Type B pancreatic cell (in vitro differentiated cells): ENCODE data around the gene ZSCAN4. TPM values are rescaled to one million over a fixed set of nuclear protein-coding genes. Genes with fewer than 3 reads are reported as not detected.

Experiments used
- DNase-seq: peaks from one replicate; pipeline ENCODE4 v3.0.0; 2021; ENCODE audit warnings: mixed read lengths; ENCODE audit not compliant: unreplicated experiment; ENCODE audit errors: extremely low spot score
- H3K27ac Mint-ChIP-seq: 2 replicates; pipeline ENCODE4 v1.8.0; 2021; ENCODE audit warnings: mild to moderate bottlenecking, mixed read lengths
- H3K27me3 Mint-ChIP-seq: 2 replicates; pipeline ENCODE4 v1.8.0; 2021; ENCODE audit warnings: mixed read lengths
- H3K36me3 Mint-ChIP-seq: 2 replicates; pipeline ENCODE4 v1.8.0; 2021; ENCODE audit warnings: mixed read lengths
- H3K4me1 Mint-ChIP-seq: one replicate; pipeline ENCODE4 v1.8.0; 2021; ENCODE audit warnings: mixed read lengths; ENCODE audit not compliant: unreplicated experiment
- H3K4me3 Mint-ChIP-seq: 2 replicates; pipeline ENCODE4 v1.8.0; 2021; ENCODE audit warnings: mild to moderate bottlenecking, mixed read lengths
- H3K9me3 Mint-ChIP-seq: 2 replicates; pipeline ENCODE4 v1.8.0; 2021; ENCODE audit warnings: mixed read lengths
- CTCF ChIP-seq: fragments of 200-600 bp; sonication (generic); conservative IDR thresholded peaks from 2 replicates; pipeline ENCODE4 v1.5.0; 2021; ENCODE audit warnings: antibody characterized with exemption, mild to moderate bottlenecking
- long read RNA-seq: library from polyadenylated mRNA; unstranded; transcript quantifications from one replicate; pipeline ENCODE4 v2.0.0, GENCODE V29; 2020
- total RNA-seq: library from RNA; stranded (reverse); gene quantifications from 2 replicates; pipeline ENCODE4 v1.2.1, GENCODE V29; 2021; ENCODE audit warnings: low replicate concordance

ZSCAN4 gene
- total RNA-seq, result not detected in 2 replicates
- long read RNA-seq, result 0 reads

- Mint-ChIP-seq H3K9me3 (no peaks in the 10 kb centered on the region), H3K36me3 (no peaks in the 10 kb centered on the region), H3K4me1 (peaks cover 4% of the 10 kb centered on the region), H3K4me3 (no peak within 1 kb of the TSS), H3K27me3 (peaks cover 19% of the 10 kb centered on the region), H3K27ac (no peak within 1 kb of the TSS)
- DNase-seq, result no peak
- TF ChIP-seq CTCF, result no peak
These were observed at the start of gene ZSCAN4 for GRCh38 chr19:57668635-57669034. TSS of gene ZSCAN4 (plus strand) at chr19:57668935. CDS start at chr19:57676146, 7,211 bp downstream.

GRCh38 chr19:57620673-57621348, 47.9 kb upstream of the ZSCAN4 start:
- Mint-ChIP-seq H3K4me3 (no peak overlapping the region), H3K9me3 (peaks cover 39% of the 10 kb centered on the region), H3K27ac (no peak overlapping the region), H3K36me3 (peaks cover 89% of the 10 kb centered on the region), H3K4me1 (no peaks in the 10 kb centered on the region), H3K27me3 (no peaks in the 10 kb centered on the region)
- DNase-seq, result no peak
- no peak for TF ChIP-seq CTCF

- no peak for TF ChIP-seq CTCF
- H3K9me3 Mint-ChIP-seq, result peaks cover 26% of the 10 kb centered on the region
- peaks cover 80% of the 10 kb centered on the region for H3K36me3 Mint-ChIP-seq
- H3K27me3 Mint-ChIP-seq, result no peaks in the 10 kb centered on the region
- peak overlapping the region; percentile 13 for H3K4me3 Mint-ChIP-seq
- no peak for DNase-seq
- no peaks in the 10 kb centered on the region for H3K4me1 Mint-ChIP-seq
- H3K27ac Mint-ChIP-seq, result no peak overlapping the region
These were observed 45.6 kb upstream of the ZSCAN4 start for GRCh38 chr19:57623091-57623490.

GRCh38 chr19:57632987-57633831, 35.5 kb upstream of the ZSCAN4 start, which contains the start of gene ZNF211:
TSS of gene ZNF211 (plus strand) at chr19:57633168. CDS start at chr19:57633347, 179 bp downstream.
- Mint-ChIP-seq H3K9me3 (peaks cover under 1% of the 10 kb centered on the region), H3K36me3 (peaks cover 65% of the 10 kb centered on the region), H3K4me1 (peaks cover 16% of the 10 kb centered on the region), H3K27me3 (no peaks in the 10 kb centered on the region), H3K27ac (peak within 1 kb of the TSS; percentile 76), H3K4me3 (peak within 1 kb of the TSS; percentile 93)
- TF ChIP-seq CTCF, result peak; percentile 16
- peak; percentile 89 for DNase-seq

GRCh38 chr19:57633832-57634131, 35.0 kb upstream of the ZSCAN4 start:
- Mint-ChIP-seq H3K27ac (peak overlapping the region; percentile 76), H3K27me3 (no peaks in the 10 kb centered on the region), H3K36me3 (peaks cover 66% of the 10 kb centered on the region)

More at GRCh38 chr19:57633832-57634131, 35.0 kb upstream of the ZSCAN4 start:
- Mint-ChIP-seq H3K9me3 (peaks cover 7% of the 10 kb centered on the region), H3K4me1 (peaks cover 16% of the 10 kb centered on the region), H3K4me3 (peak overlapping the region; percentile 93)
- DNase-seq, result peak; percentile 24
- no peak for TF ChIP-seq CTCF
